ENCODE measurements around the gene HNRNPC. TPM values are rescaled to one million over a fixed set of nuclear protein-coding genes. Genes with fewer than 3 reads are reported as not detected.

HNRNPC gene
- total RNA-seq, 2 donors from 2014 or later: 751 to 1,003 TPM

DNA sequence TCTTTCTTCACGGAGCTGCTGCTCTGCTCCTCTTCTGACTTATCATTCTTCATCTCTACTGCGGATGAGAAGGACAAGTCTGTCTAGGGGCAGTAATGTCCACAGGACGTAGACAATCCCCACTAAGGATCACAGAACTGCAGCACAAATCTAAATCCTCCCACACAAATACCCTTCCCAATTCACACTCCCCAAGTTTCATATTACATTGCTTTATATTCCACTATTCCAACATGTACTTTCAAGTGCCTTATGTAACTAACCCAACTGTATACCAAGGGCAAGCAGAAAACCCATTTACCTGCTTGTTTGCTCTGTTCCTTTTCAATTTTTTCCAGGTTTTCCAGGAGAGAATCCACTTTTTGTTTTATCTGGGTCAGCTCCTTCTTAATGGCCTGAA lies 57.7 kb downstream of the HNRNPC start:
- H3K9me3 Mint-ChIP-seq: no peaks in the 10 kb centered on the region
- H3K9me3 ChIP-seq (ENCODE audit: control insufficient read depth, low read length): no peaks in the 10 kb centered on the region
- WGBS, 2 experiments (ENCODE audit: insufficient coverage in 1 of 2, insufficient read length in 1 of 2): 90 to 96% methylated on average over 2 to 3 of the region's 3 CpGs
- peaks cover 22% of the 10 kb centered on the region for H3K4me1 ChIP-seq (ENCODE audit: control insufficient read depth, insufficient read depth, low read length)
- peak overlapping the region; percentile 78 for H3K27ac Mint-ChIP-seq
- DNase-seq: no peak
- H3K4me3 Mint-ChIP-seq: no peak overlapping the region
- peaks cover 69% of the 10 kb centered on the region for H3K4me1 Mint-ChIP-seq
- no peak overlapping the region for H3K27ac ChIP-seq (ENCODE audit: low read depth, low read length)
- H3K27me3 Mint-ChIP-seq (ENCODE audit: insufficient read depth): no peaks in the 10 kb centered on the region
- no peaks in the 10 kb centered on the region for H3K27me3 ChIP-seq (ENCODE audit: control insufficient read depth, insufficient read depth, low read length, poor library complexity, severe bottlenecking)
- TF ChIP-seq, protein P1, sequence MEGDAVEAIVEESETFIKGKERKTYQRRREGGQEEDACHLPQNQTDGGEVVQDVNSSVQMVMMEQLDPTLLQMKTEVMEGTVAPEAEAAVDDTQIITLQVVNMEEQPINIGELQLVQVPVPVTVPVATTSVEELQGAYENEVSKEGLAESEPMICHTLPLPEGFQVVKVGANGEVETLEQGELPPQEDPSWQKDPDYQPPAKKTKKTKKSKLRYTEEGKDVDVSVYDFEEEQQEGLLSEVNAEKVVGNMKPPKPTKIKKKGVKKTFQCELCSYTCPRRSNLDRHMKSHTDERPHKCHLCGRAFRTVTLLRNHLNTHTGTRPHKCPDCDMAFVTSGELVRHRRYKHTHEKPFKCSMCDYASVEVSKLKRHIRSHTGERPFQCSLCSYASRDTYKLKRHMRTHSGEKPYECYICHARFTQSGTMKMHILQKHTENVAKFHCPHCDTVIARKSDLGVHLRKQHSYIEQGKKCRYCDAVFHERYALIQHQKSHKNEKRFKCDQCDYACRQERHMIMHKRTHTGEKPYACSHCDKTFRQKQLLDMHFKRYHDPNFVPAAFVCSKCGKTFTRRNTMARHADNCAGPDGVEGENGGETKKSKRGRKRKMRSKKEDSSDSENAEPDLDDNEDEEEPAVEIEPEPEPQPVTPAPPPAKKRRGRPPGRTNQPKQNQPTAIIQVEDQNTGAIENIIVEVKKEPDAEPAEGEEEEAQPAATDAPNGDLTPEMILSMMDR (conservative IDR thresholded peaks at IDR 0.05): no peak
- peaks cover 88% of the 10 kb centered on the region for H3K36me3 Mint-ChIP-seq (ENCODE audit: low read depth)
- H3K4me3 ChIP-seq (ENCODE audit: low read length): no peak overlapping the region
- no peak overlapping the region for H3K9ac ChIP-seq (ENCODE audit: extremely low read depth, low read length, poor library complexity, severe bottlenecking)
- peaks cover 95% of the 10 kb centered on the region for H3K36me3 ChIP-seq (ENCODE audit: control insufficient read depth, insufficient read depth, low read length)

DNA sequence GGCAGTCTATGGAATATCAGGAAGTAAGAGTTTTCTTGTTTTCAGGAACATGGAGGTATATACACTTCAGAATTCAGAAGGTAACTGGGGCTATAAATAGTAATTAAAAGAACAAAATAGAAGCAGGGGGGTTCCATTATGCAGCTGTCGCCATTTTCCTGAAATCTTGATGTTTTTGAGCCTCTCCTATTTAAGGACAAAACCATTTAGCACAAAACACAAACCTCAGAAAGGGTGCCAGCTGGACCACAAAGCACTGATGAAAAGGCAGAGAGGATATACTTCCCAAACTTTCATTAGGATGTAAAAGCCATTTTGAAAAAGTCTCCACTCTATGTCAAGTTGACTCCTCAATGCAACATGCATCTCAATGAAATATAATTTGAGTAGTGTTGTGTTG lies 59.2 kb downstream of the HNRNPC start:
- no peaks in the 10 kb centered on the region for H3K27me3 ChIP-seq (ENCODE audit: control insufficient read depth, insufficient read depth, low read length, poor library complexity, severe bottlenecking)
- peaks cover 32% of the 10 kb centered on the region for H3K4me1 ChIP-seq (ENCODE audit: control insufficient read depth, insufficient read depth, low read length)
- Mint-ChIP-seq H3K27ac (no peak overlapping the region), H3K9me3 (no peaks in the 10 kb centered on the region), H3K4me1 (peaks cover 68% of the 10 kb centered on the region), H3K36me3 (ENCODE audit: low read depth) (peaks cover 83% of the 10 kb centered on the region), H3K27me3 (ENCODE audit: insufficient read depth) (no peaks in the 10 kb centered on the region), H3K4me3 (no peak overlapping the region)
- no peak overlapping the region for H3K9ac ChIP-seq (ENCODE audit: extremely low read depth, low read length, poor library complexity, severe bottlenecking)
- no peak overlapping the region for H3K4me3 ChIP-seq (ENCODE audit: low read length)
- WGBS, 2 experiments (ENCODE audit: insufficient coverage in 1 of 2, insufficient read length in 1 of 2): 79% methylated on average over 1 of the region's 1 CpG; no CpG with 5 or more reads in 1 of the 2 experiments
- DNase-seq: no peak
- TF ChIP-seq, protein P1 (conservative IDR thresholded peaks at IDR 0.05): no peak
- no peaks in the 10 kb centered on the region for H3K9me3 ChIP-seq (ENCODE audit: control insufficient read depth, low read length)
- H3K27ac ChIP-seq (ENCODE audit: low read depth, low read length): no peak overlapping the region
- peaks cover 95% of the 10 kb centered on the region for H3K36me3 ChIP-seq (ENCODE audit: control insufficient read depth, insufficient read depth, low read length)

DNA sequence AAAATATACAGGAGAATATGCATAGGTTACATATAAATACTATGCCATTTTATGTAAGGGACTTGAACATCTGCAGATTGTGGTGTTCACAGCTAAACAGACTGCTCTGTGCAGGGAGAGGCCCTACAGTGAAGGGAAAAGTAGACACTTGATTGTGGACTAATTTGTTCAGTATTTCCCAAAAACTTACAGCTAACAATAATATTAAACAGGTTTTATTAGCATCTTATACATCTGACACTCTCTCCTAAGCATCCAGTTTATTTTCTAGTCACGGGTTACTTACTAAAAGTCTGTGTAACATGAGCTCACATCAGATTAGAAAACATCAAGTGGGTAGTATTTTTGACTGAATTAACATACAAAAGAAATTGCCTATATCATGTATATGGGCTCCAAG lies 60.1 kb downstream of the HNRNPC start:
- TF ChIP-seq, protein P1 (conservative IDR thresholded peaks at IDR 0.05): no peak
- H3K27me3 ChIP-seq (ENCODE audit: control insufficient read depth, insufficient read depth, low read length, poor library complexity, severe bottlenecking): no peaks in the 10 kb centered on the region
- peaks cover 95% of the 10 kb centered on the region for H3K36me3 ChIP-seq (ENCODE audit: control insufficient read depth, insufficient read depth, low read length)
- H3K4me1 Mint-ChIP-seq: peaks cover 72% of the 10 kb centered on the region
- no peaks in the 10 kb centered on the region for H3K27me3 Mint-ChIP-seq (ENCODE audit: insufficient read depth)
- no peak overlapping the region for H3K4me3 Mint-ChIP-seq
- H3K9me3 ChIP-seq (ENCODE audit: control insufficient read depth, low read length): no peaks in the 10 kb centered on the region
- no peak overlapping the region for H3K4me3 ChIP-seq (ENCODE audit: low read length)
- no peaks in the 10 kb centered on the region for H3K9me3 Mint-ChIP-seq
- peaks cover 75% of the 10 kb centered on the region for H3K36me3 Mint-ChIP-seq (ENCODE audit: low read depth)
- peaks cover 40% of the 10 kb centered on the region for H3K4me1 ChIP-seq (ENCODE audit: control insufficient read depth, insufficient read depth, low read length)
- 100% methylated on average over 1 of the region's 1 CpG; no CpG with 5 or more reads in 1 of the 2 experiments for WGBS, 2 experiments (ENCODE audit: insufficient coverage in 1 of 2, insufficient read length in 1 of 2)
- no peak for DNase-seq
- no peak overlapping the region for H3K27ac ChIP-seq (ENCODE audit: low read depth, low read length)
- H3K27ac Mint-ChIP-seq: no peak overlapping the region
- no peak overlapping the region for H3K9ac ChIP-seq (ENCODE audit: extremely low read depth, low read length, poor library complexity, severe bottlenecking)
